Measurements from ENCODE around the gene PSMC5. TPM values are rescaled to one million over a fixed set of nuclear protein-coding genes. Genes with fewer than 3 reads are reported as not detected.
"Not testable (repeated sequence)": the region's sequence is repeated elsewhere in the genome, so short reads cannot be mapped to it uniquely, and the experiment has no call there.

PSMC5 gene
- total RNA-seq, 2 donors from 2014 or later: 163 to 202 TPM

DNA sequence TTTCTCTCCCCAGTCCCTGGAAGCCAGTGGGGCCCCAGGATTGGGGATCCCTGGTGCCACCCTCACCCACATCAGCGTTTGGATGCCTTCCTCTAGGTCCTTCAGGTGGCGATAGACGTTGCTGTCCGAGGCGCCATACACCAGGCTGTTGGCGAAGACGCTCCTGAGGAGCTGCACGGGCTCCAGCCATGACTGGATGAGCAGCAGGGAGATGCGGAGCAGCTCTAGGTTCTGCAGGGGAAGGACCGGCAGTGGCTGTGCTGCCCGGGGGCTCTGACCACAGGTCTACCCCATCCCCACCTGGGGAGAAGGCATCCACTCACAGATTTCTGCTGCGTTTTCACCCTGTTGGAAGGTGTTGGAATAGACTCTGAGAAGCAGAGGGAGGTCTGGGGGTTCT, 53.5 kb downstream of the PSMC5 start:
- Mint-ChIP-seq H3K36me3 (no peaks in the 10 kb centered on the region), H3K27me3 (peaks cover 0 to 3% of the 10 kb centered on the region in 2 donors), H3K27ac (no peak overlapping the region), H3K4me1 (ENCODE audit: low read depth in 2 of 2) (peaks cover 0 to 2% of the 10 kb centered on the region in 2 donors), H3K9me3 (no peaks in the 10 kb centered on the region), H3K4me3 (no peak overlapping the region)
- ATAC-seq (no peak), DNase-seq (ENCODE audit: low spot score) (no peak)

DNA sequence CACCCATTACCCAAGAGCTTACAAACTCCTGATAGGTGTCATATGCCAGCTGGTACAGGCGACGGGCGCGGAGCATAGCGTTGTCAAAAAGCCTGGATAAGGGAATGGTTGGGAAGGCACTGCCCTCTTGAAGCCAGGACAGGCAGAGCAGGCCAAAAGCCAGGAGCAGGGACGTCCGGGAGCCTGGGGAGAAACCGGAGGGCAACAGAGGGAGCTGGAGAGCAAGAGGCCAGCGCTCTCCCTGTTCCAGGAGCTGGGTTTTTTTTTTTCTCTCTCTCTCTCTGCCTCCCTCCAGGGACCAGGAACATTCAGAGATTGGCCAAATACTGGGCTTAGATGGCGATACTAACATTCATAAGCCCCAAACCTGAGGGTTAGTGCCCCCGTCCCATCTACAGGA, 54.1 kb downstream of the PSMC5 start:
- not testable (repeated sequence) for H3K27ac Mint-ChIP-seq; H3K4me1 Mint-ChIP-seq (ENCODE audit: low read depth in 2 of 2); H3K36me3 Mint-ChIP-seq; DNase-seq (ENCODE audit: low spot score); H3K27me3 Mint-ChIP-seq; ATAC-seq; H3K4me3 Mint-ChIP-seq; H3K9me3 Mint-ChIP-seq

Other genes with a start within 250 kb of the PSMC5 start
- gene TACO1, start 226.5 kb upstream of the PSMC5 start, total RNA-seq: 10 to 100 TPM; 21.0 to 26.7 TPM
- 10 to 100 TPM; 38.2 to 52.0 TPM for gene MAP3K3, start 205.0 kb upstream of the PSMC5 start, total RNA-seq
- 100 to 1,000 TPM; 114 to 185 TPM for gene LIMD2, start 127.3 kb upstream of the PSMC5 start, total RNA-seq
- gene STRADA, start 85.6 kb upstream of the PSMC5 start, total RNA-seq: 10 to 100 TPM; 59.5 to 86.5 TPM
- gene CCDC47, start 53.8 kb upstream of the PSMC5 start, total RNA-seq: 100 to 1,000 TPM in 1 of 2 donors, 10 to 100 TPM in 1; 72.6 to 102 TPM
- 100 to 1,000 TPM; 107 to 161 TPM for gene DDX42, start 53.3 kb upstream of the PSMC5 start, total RNA-seq
- gene FTSJ3, start 232 bp downstream of the PSMC5 start, total RNA-seq: 100 to 1,000 TPM in 1 of 2 donors, 10 to 100 TPM in 1; 74.2 to 116 TPM
- gene SMARCD2, start 15.3 kb downstream of the PSMC5 start, total RNA-seq: 100 to 1,000 TPM; 102 to 136 TPM
- not detected for gene CSH2, start 46.2 kb downstream of the PSMC5 start, total RNA-seq
- not detected for gene GH2, start 54.5 kb downstream of the PSMC5 start, total RNA-seq
- gene CSH1, start 69.1 kb downstream of the PSMC5 start, total RNA-seq: not detected
- gene CSHL1, start 83.8 kb downstream of the PSMC5 start, total RNA-seq: not detected
- gene GH1, start 91.4 kb downstream of the PSMC5 start, total RNA-seq: not detected
- 10 to 100 TPM; 33.8 to 58.6 TPM for gene CD79B, start 104.9 kb downstream of the PSMC5 start, total RNA-seq
- under 1 TPM in 1 of 2 donors, not detected in 1; 0.08 TPM for gene SCN4A, start 145.5 kb downstream of the PSMC5 start, total RNA-seq
- gene PRR29, start 170.9 kb downstream of the PSMC5 start, total RNA-seq: 1 to 10 TPM in 1 of 2 donors, under 1 TPM in 1; 0.50 to 1.0 TPM
- 10 to 100 TPM; 14.1 to 20.7 TPM for gene ICAM2, start 193.2 kb downstream of the PSMC5 start, total RNA-seq